GM12878 (cell line): ENCODE data around the gene CLEC19A. TPM values are rescaled to one million over a fixed set of nuclear protein-coding genes. Genes with fewer than 3 reads are reported as not detected.

Experiments
- ATAC-seq: fragments of 200-7000 bp; cut with Tn5 transposase; 3 replicates; pipeline ENCODE4 v1.9.1; 2020; ENCODE audit warnings: mild to moderate bottlenecking, moderate library complexity
- BruUV-seq: library from RNA; stranded (reverse); fragments of 400-500 nt; replicated peaks from 2 replicates; lab custom pipeline; 2021; lab: Mats Ljungman, UMichigan
- CTCF ChIA-PET: fragments of 300-600 bp; sonication (Branson Sonifier 250); formaldehyde crosslinking; extraction: SDS; loops from one replicate; lab custom pipeline; 2021; ENCODE audit warnings: inconsistent platforms; lab: Yijun Ruan, JAX
- POLR2A ChIA-PET: fragments of 350-600 bp; formaldehyde crosslinking; extraction: SDS; loops from one replicate; lab custom pipeline; 2021; ENCODE audit warnings: inconsistent platforms; lab: Charles Lee
- RAD21 ChIA-PET: fragments of 300-600 bp; sonication (Branson Sonifier 250); formaldehyde crosslinking; loops from one replicate; lab custom pipeline; 2023; ENCODE audit warnings: antibody characterized with exemption; ENCODE audit not compliant: unreplicated experiment; lab: Charles Lee
- SMC1A ChIA-PET: fragments of 300-600 bp; sonication (Branson Sonifier 250); formaldehyde crosslinking; loops from one replicate; lab custom pipeline; 2023; ENCODE audit not compliant: unreplicated experiment, uncharacterized antibody; lab: Charles Lee
- DNase-seq: peaks from one replicate; pipeline ENCODE4 v3.0.0-alpha.2; 2011; ENCODE audit warnings: low read depth, low spot score
- FAIRE-seq: peaks from 3 replicates; lab custom pipeline; 2011; peaks lifted over from hg19 to GRCh38; lab: Jason Lieb, UNC
- H2AFZ ChIP-seq: 2 replicates; pipeline ENCODE4 v1.6.0; 2011; ENCODE audit warnings: low read depth, low read length, control low read depth; ENCODE audit not compliant: control insufficient read depth
- H3K27ac ChIP-seq: 2 replicates; pipeline ENCODE4 v1.5.1; 2011; ENCODE audit warnings: control low read depth; ENCODE audit not compliant: control insufficient read depth, insufficient read depth
- H3K27me3 ChIP-seq, 2 experiments: replicated peaks in 1 of 2; 2 replicates each; pipeline versions ENCODE4 v1.6.0 to v1.6.1; 2011; ENCODE audit warnings: low read length in 1 of 2; ENCODE audit not compliant: control insufficient read depth in 2 of 2, insufficient read depth in 2 of 2
- H3K36me3 ChIP-seq, 2 experiments: 2 replicates each; pipeline ENCODE4 v1.5.1; 2011; ENCODE audit warnings: low read length in 1 of 2; ENCODE audit not compliant: control insufficient read depth in 2 of 2, insufficient read depth in 2 of 2
- H3K4me1 ChIP-seq: 2 replicates; pipeline ENCODE4 v1.6.1; 2011; ENCODE audit warnings: mild to moderate bottlenecking, low read length, moderate library complexity, mixed read lengths; ENCODE audit not compliant: control insufficient read depth, insufficient read depth
- H3K4me2 ChIP-seq: 2 replicates; pipeline ENCODE4 v1.6.0; 2011; ENCODE audit warnings: control low read depth; ENCODE audit not compliant: control insufficient read depth, insufficient read depth
- H3K4me3 ChIP-seq: fragments of 200-600 bp; sonication (generic); 2 replicates; pipeline ENCODE4 v1.5.1; 2016
- H3K79me2 ChIP-seq: 2 replicates; pipeline ENCODE4 v1.6.0; 2011; ENCODE audit warnings: low read length; ENCODE audit not compliant: control insufficient read depth, insufficient read depth
- H3K9ac ChIP-seq: 2 replicates; pipeline ENCODE4 v1.8.0; 2011; ENCODE audit warnings: low read length, control low read depth, mixed read lengths; ENCODE audit not compliant: control insufficient read depth, insufficient read depth
- H3K9me3 ChIP-seq: replicated peaks from 3 replicates; pipeline ENCODE4 v1.5.1; 2011; ENCODE audit warnings: mild to moderate bottlenecking, low read length; ENCODE audit not compliant: control insufficient read depth, insufficient read depth
- H4K20me1 ChIP-seq: 2 replicates; pipeline ENCODE4 v1.6.0; 2011; ENCODE audit not compliant: control insufficient read depth, insufficient read depth
- ASH2L ChIP-seq: fragments of 300-600, 200-600 bp; sonication (generic); IDR thresholded peaks from 2 replicates; pipeline ENCODE4 v1.6.1; 2017; ENCODE audit warnings: low read depth, mild to moderate bottlenecking, borderline replicate concordance
- ATF3 ChIP-seq: IDR thresholded peaks from 2 replicates; pipeline ENCODE4 v1.6.1; 2011; ENCODE audit warnings: low read depth, mild to moderate bottlenecking, low read length, moderate library complexity, borderline replicate concordance; ENCODE audit errors: extremely low read depth
- ETV6 ChIP-seq, 2 experiments: fragments of 450-650 bp in 1 of 2; IDR thresholded peaks in 1 of 2; conservative IDR thresholded peaks in 1 of 2; 2 replicates each; pipeline ENCODE4 v1.6.1; 2014; ENCODE audit warnings: antibody characterized with exemption in 1 of 2, borderline replicate concordance in 1 of 2, low read depth in 1 of 2, mild to moderate bottlenecking in 1 of 2, moderate library complexity in 1 of 2
- HCFC1 ChIP-seq: fragments of 150-350 bp; IDR thresholded peaks from 2 replicates; pipeline ENCODE4 v1.6.1; 2014; ENCODE audit warnings: low read length
- HSF1 ChIP-seq: fragments of 150-350 bp; IDR thresholded peaks from 2 replicates; pipeline ENCODE4 v1.6.1; 2014; ENCODE audit warnings: mild to moderate bottlenecking, low read depth, low read length
- IKZF1 ChIP-seq: fragments of 450-650 bp; conservative IDR thresholded peaks from 2 replicates; pipeline ENCODE4 v1.6.1; 2017; ENCODE audit warnings: antibody characterized with exemption, mild to moderate bottlenecking
- IKZF2 ChIP-seq, 2 experiments: fragments of 450-650 bp; IDR thresholded peaks; 2 replicates each; pipeline ENCODE4 v1.6.1; 2017; ENCODE audit warnings: mild to moderate bottlenecking in 2 of 2, moderate library complexity in 2 of 2
- MXI1 ChIP-seq: fragments of 150-350 bp; IDR thresholded peaks from 2 replicates; pipeline ENCODE4 v1.6.1; 2011; ENCODE audit warnings: low read depth, mild to moderate bottlenecking, inconsistent platforms, low read length, improper control_type of control experiment
- PAX8 ChIP-seq: fragments of 450-650 bp; IDR thresholded peaks from 2 replicates; pipeline ENCODE4 v1.6.1; 2017; ENCODE audit warnings: mild to moderate bottlenecking, moderate library complexity
- RAD21 ChIP-seq: IDR thresholded peaks from 2 replicates; pipeline ENCODE4 v1.6.1; 2011; ENCODE audit warnings: mild to moderate bottlenecking, low read depth, low read length, moderate library complexity; ENCODE audit not compliant: insufficient read depth
- RB1 ChIP-seq: fragments of 450-650 bp; formaldehyde crosslinking; IDR thresholded peaks from 2 replicates; pipeline ENCODE4 v1.6.1; 2017; ENCODE audit warnings: mild to moderate bottlenecking, borderline replicate concordance
- RBBP5 ChIP-seq: fragments of 200-600 bp; sonication (generic); conservative IDR thresholded peaks from 2 replicates; pipeline ENCODE4 v1.6.1; 2016
- SMARCA5 ChIP-seq: fragments of 450-650 bp; IDR thresholded peaks from 2 replicates; pipeline ENCODE4 v1.6.1; 2017; ENCODE audit warnings: mild to moderate bottlenecking
- SREBF1 ChIP-seq: IDR thresholded peaks from 2 replicates; pipeline ENCODE4 v1.6.1; 2012; ENCODE audit warnings: mild to moderate bottlenecking, low read length
- STAT1 ChIP-seq: fragments of 450-650 bp; conservative IDR thresholded peaks from 2 replicates; pipeline ENCODE4 v1.6.1; 2014; ENCODE audit warnings: antibody characterized with exemption, mild to moderate bottlenecking
- SUZ12 ChIP-seq: fragments of 200-600 bp; sonication (generic); IDR thresholded peaks from one replicate; pipeline ENCODE4 v1.6.1; 2018; ENCODE audit warnings: antibody characterized with exemption, mild to moderate bottlenecking; ENCODE audit not compliant: unreplicated experiment
- TCF3 ChIP-seq: IDR thresholded peaks from 2 replicates; pipeline ENCODE4 v1.6.1; 2012; ENCODE audit warnings: low read depth, mild to moderate bottlenecking, low read length, borderline replicate concordance; ENCODE audit not compliant: insufficient read depth
- YY1 ChIP-seq: IDR thresholded peaks from 2 replicates; pipeline ENCODE4 v1.6.1; 2011; ENCODE audit warnings: low read depth, mild to moderate bottlenecking, low read length
- ZNF207 ChIP-seq: fragments of 450-650 bp; IDR thresholded peaks from 2 replicates; pipeline ENCODE4 v1.6.1; 2014; ENCODE audit warnings: antibody characterized with exemption, mild to moderate bottlenecking, borderline replicate concordance
- ZNF217 ChIP-seq: fragments of 450-650 bp; IDR thresholded peaks from 2 replicates; pipeline ENCODE4 v1.6.1; 2017; ENCODE audit warnings: antibody characterized with exemption, mild to moderate bottlenecking
- WGBS: methylation state at CpG from one replicate; pipeline ENCODE4 v1.1.6; 2016; ENCODE audit warnings: low lambda C conversion rate; ENCODE audit not compliant: insufficient replicate concordance, insufficient coverage; ENCODE audit errors: missing lambda C conversion rate; 5-methylcytosine and 5-hydroxymethylcytosine counted together
- in situ Hi-C: fragments of 300-500 bp; cut with MboI; formaldehyde crosslinking; loops from 9 replicates; pipeline ENCODE4 v1.14.3; 2018; ENCODE audit warnings: mixed read lengths
- intact Hi-C: fragments of 100-400 bp; cut with micrococcal nuclease; formaldehyde crosslinking; loops from one replicate; pipeline ENCODE4 v1.14.2; 2022; ENCODE audit not compliant: unreplicated experiment
- polyA plus RNA-seq, 11 experiments: library from polyadenylated mRNA; depleted of rRNA in 4 of 11; unstranded in 6 of 11; stranded (reverse) in 5 of 11; fragments of >200 nt; fragmentation: Nextera tagmentation in 4 of 11; fragmentation: Illumina TruSeq in 1 of 11; extraction: Ambion mirVana in 4 of 11; extraction: Trizol in 1 of 11; gene quantifications; 1 replicate in 1 of 11; 2 replicates in 10 of 11; pipeline versions ENCODE4 v1.2.1 to v1.2.3, GENCODE V29; 2011 to 2016; ENCODE audit warnings: inconsistent platforms in 2 of 11, missing spikeins in 2 of 11, low read depth in 1 of 11
- total RNA-seq, 4 experiments: library from RNA; depleted of rRNA in 3 of 4; stranded (reverse); fragments of >200 nt in 3 of 4; fragmentation: Illumina TruSeq in 1 of 4; extraction: Trizol in 1 of 4; gene quantifications; 2 replicates each; pipeline versions ENCODE4 v1.2.1 to v1.2.3, GENCODE V29; 2013 to 2021

The CLEC19A gene
- total and polyA plus RNA-seq, 10 of the 15 experiments (the other 5 are each of a cell fraction or from before 2014, with no cell fraction given), result 0.03 TPM; not detected in 8

- in situ Hi-C loops, result no loop called here
These were observed 63.2 kb downstream of the CLEC19A start for GRCh38 chr16:19348578-19349315.

GRCh38 chr16:19354371-19354770, 68.8 kb downstream of the CLEC19A start:
- Histone ChIP-seq H3K4me1 (no peaks in the 10 kb centered on the region), H3K79me2 (no peaks in the 10 kb centered on the region), H3K4me3 (no peak overlapping the region), H4K20me1 (no peaks in the 10 kb centered on the region), H3K9ac (no peak overlapping the region), H2AFZ (no peak overlapping the region), H3K4me2 (no peak overlapping the region), H3K27me3 (no peaks in the 10 kb centered on the region), H3K9me3 (no peaks in the 10 kb centered on the region), H3K36me3 (no peaks in the 10 kb centered on the region), H3K27ac (no peak overlapping the region)
- no TSS peak for BruUV-seq
- POLR2A ChIA-PET, result no interaction called here
- CTCF ChIA-PET, result no interaction called here
- SMC1A ChIA-PET, result interaction anchor here (0.6 to 2.1 kb wide), 3 partner anchors 17 to 125 kb away, joined by 3 to 4 read pairs (median 3); no protein-coding TSS in a partner anchor
- ATAC-seq (no peak), DNase-seq (no peak), FAIRE-seq (no peak)
- in situ Hi-C loops (no loop called here), intact Hi-C loops (no loop called here)
- 58% methylated on average over 2 of the region's 2 CpGs for WGBS
- RAD21 ChIA-PET, result no interaction called here
- no peak for TF ChIP-seq STAT1
- TF ChIP-seq YY1, result no peak
- TF ChIP-seq ATF3, result no peak
- TF ChIP-seq RB1, result no peak
- no peak for TF ChIP-seq HSF1

More at GRCh38 chr16:19348578-19349315, 63.2 kb downstream of the CLEC19A start:
- BruUV-seq, result no TSS peak
- no peaks in the 10 kb centered on the region for H3K27me3 ChIP-seq
- H2AFZ ChIP-seq, result no peak overlapping the region
- intact Hi-C loops, result no loop called here
- no peaks in the 10 kb centered on the region for H3K79me2 ChIP-seq
- whole genome bisulfite sequencing, result 35% methylated on average over 11 of the region's 11 CpGs
- no peak for TF ChIP-seq SMARCA5
- TF ChIP-seq MXI1, result no peak
- TF ChIP-seq TCF3, result no peak
- no peak for TF ChIP-seq STAT1
- no peak for TF ChIP-seq ZNF217
- TF ChIP-seq RB1, result no peak
- TF ChIP-seq IKZF2 (IDR thresholded peaks at IDR 0.05), result no peak
- no peak for TF ChIP-seq IKZF1
- TF ChIP-seq RAD21, result no peak
- TF ChIP-seq PAX8, result no peak
- no peak for TF ChIP-seq ASH2L
- TF ChIP-seq SREBF1, result no peak
- no peak for TF ChIP-seq SUZ12
- TF ChIP-seq ZNF207, result no peak
- no peak for TF ChIP-seq ETV6 (conservative IDR thresholded peaks at IDR 0.05 in 1 of 2, IDR thresholded peaks at IDR 0.05 in 1 of 2; ENCODE audit: borderline replicate concordance in 1 of 2, low read depth in 1 of 2)
- no peak for TF ChIP-seq HCFC1
- no peak for TF ChIP-seq RBBP5
- TF ChIP-seq, all 136 proteins: peak for 0
- CTCF ChIA-PET, result no interaction called here
- H3K4me1 ChIP-seq, result no peaks in the 10 kb centered on the region
- DNase-seq, result no peak
- SMC1A ChIA-PET, result no interaction called here
- ATAC-seq, result no peak
- H3K9me3 ChIP-seq, result no peaks in the 10 kb centered on the region
- no peaks in the 10 kb centered on the region for H4K20me1 ChIP-seq
- no peak overlapping the region for H3K27ac ChIP-seq
- H3K4me2 ChIP-seq, result no peak overlapping the region
- no peak overlapping the region for H3K9ac ChIP-seq
- RAD21 ChIA-PET, result no interaction called here
- POLR2A ChIA-PET, result no interaction called here
- FAIRE-seq, result no peak
- no peaks in the 10 kb centered on the region for H3K36me3 ChIP-seq
- no peak overlapping the region for H3K4me3 ChIP-seq
